Fibroblast of mammary gland (primary cell): ENCODE data around the gene SLC6A11.

Experiments used
- DNase-seq: peaks from one replicate; pipeline ENCODE4 v3.0.0-alpha.2; 2010; ENCODE audit warnings: low read depth
- H3K4me3 ChIP-seq: 2 replicates; pipeline ENCODE4 v1.5.1; 2011; ENCODE audit warnings: low read depth, mild to moderate bottlenecking, low read length, moderate library complexity; ENCODE audit not compliant: control insufficient read depth
- TF ChIP-seq, protein P1 (sequence below): conservative IDR thresholded peaks from 2 replicates; pipeline ENCODE4 v1.5.1; 2011; ENCODE audit warnings: low read depth, low read length, inconsistent platforms; ENCODE audit not compliant: control insufficient read depth, insufficient read depth

The SLC6A11 gene

DNA sequence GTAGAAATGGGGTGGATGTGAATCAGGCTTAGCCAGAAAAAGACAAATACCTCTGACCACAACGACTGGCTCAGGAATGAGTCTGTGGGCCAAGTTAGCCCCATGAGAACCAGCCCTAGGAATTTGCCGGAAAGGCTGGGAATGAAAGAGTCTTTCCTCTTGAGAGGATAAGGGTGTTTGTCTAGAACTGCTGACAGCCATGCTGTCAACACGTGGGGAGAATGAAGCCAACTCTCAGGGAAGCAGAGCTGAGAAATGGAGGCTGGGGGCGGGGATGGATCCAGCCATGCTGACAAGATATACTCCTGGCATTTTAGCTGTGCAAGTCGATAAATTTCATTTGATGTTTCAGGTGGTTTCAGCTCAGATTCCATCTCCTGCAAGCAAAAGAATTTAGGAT lies 165.9 kb downstream of the SLC6A11 start:
- DNase-seq = peak; percentile 19
- TF ChIP-seq, protein P1, sequence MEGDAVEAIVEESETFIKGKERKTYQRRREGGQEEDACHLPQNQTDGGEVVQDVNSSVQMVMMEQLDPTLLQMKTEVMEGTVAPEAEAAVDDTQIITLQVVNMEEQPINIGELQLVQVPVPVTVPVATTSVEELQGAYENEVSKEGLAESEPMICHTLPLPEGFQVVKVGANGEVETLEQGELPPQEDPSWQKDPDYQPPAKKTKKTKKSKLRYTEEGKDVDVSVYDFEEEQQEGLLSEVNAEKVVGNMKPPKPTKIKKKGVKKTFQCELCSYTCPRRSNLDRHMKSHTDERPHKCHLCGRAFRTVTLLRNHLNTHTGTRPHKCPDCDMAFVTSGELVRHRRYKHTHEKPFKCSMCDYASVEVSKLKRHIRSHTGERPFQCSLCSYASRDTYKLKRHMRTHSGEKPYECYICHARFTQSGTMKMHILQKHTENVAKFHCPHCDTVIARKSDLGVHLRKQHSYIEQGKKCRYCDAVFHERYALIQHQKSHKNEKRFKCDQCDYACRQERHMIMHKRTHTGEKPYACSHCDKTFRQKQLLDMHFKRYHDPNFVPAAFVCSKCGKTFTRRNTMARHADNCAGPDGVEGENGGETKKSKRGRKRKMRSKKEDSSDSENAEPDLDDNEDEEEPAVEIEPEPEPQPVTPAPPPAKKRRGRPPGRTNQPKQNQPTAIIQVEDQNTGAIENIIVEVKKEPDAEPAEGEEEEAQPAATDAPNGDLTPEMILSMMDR = no peak
- no peak overlapping the region for H3K4me3 ChIP-seq

DNA sequence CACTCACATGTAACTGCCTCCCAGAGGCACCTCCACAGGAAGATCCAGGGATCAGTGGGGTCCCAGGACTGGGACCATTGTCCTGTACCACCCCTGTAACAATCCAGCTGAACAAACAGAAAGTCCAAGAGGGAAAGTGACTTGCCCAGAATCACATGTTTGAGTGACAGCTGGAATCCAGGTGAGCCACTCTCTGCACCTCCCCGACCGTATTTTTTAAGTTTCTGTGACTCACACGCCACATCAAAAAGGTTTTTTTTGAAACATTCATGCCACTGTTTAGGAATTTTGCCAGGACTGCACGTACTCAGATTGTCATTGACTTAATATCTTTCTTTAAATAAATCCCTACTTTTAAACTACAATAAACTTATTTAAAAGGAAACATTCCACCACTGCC lies 166.8 kb downstream of the SLC6A11 start:
- TF ChIP-seq, protein P1 = no peak
- no peak overlapping the region for H3K4me3 ChIP-seq
- DNase-seq = no peak

DNA sequence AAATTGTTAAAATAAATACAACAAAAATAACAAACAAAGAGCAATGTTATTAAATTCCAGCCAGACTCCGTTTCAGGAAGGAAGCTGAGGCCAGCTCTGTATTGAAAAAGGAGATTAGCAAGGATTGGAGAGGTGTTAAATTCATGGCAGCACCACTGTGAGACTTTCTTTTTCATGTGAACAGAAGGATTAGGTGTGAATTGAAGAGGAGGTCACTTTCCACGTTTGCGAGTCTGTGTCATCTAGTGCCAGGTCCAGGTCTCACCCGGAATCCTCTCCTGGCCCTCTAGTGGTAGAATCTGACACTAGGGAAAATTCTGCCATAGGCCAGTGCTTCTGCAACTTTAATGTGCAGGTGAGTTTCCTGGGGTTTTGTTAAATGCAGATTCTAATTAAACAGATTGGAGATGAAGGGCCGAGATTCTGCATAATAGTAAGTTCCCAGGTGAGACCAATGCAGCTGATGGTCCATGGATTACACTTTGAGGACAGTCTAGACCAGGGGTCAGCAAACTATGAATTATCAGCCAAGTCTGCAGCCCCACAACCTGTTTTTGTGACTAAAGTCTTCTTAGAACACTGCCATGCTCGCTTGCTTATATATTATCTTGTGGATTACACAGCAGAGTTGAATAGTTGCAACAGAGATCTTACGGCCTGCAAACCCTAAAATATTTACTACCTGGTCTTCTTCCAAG lies 167.3 kb downstream of the SLC6A11 start:
- TF ChIP-seq, protein P1 = peak; percentile 89
- peak; percentile 30 for DNase-seq
- H3K4me3 ChIP-seq = no peak overlapping the region

DNA sequence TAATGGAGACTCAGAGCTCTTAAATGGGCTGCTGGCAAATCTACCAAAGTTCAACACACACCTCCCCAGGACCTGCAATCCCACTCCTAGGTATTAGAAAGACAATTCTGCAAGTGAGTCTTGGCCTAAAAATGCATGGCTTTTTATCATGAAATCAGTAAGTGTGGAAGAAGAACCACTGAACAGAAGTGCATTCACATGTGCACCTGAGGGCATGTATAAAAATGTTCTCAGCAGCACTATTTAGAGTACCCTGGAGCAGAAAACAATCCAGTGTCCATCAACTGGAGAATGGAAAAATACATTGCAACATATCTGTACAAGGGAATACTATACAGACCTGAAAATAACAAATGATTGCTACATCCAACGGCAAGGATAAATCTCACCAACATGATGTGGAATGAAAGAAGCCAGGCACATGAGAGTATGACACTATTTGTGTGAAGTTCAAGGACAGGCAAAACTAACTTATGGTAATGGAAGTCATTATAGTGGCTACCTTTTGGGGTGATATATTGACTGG lies 168.4 kb downstream of the SLC6A11 start:
- no peak overlapping the region for H3K4me3 ChIP-seq
- no peak for DNase-seq
- TF ChIP-seq, protein P1 = no peak

DNA sequence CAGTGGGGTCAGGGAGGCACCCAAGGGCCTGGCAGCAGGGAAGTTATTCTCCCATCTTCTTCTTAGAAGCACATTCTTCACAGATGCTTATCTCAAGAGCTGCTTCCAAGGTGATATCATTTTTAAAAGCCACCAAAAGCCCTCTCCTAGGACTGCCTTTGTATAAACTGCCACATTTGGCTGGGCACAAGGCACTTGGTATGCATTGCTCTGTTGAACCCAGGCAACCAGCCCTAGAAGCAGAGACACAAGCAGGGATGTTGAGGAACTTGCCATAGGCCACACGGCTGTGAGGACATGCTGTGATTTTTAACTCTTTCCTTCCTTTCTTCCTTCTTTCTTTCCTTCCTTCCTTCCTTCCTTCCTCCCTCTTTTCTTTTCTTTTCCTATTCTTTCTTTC lies 169.2 kb downstream of the SLC6A11 start:
- no peak for DNase-seq
- H3K4me3 ChIP-seq = no peak overlapping the region
- TF ChIP-seq, protein P1 = no peak

DNA sequence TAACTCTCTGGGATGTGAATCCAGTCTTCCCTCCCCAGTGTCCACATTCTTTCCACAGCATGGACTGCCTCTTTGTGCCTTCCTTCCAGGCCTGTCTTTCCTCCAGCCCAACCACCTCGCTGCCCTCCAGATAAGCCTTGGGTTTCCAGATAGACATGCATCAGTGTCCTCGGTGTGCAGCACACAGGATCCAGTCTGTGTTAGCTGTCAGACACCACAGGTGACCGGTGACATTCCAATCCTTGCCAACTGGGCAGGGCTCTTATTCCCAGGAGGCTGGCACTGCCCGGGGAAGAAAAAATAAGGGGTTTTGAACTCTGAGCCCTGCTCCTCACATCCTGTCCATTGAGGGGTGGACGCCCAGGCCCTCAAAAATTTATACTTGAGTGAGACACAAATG lies 170.6 kb downstream of the SLC6A11 start:
- TF ChIP-seq, protein P1 = no peak
- no peak overlapping the region for H3K4me3 ChIP-seq
- DNase-seq = no peak
